GM23338 (cell line): ENCODE measurements around the gene PNPT1.

Experiments used
- CREB1 ChIP-seq: fragments of 250-450 bp; sonication (Bioruptor Pico); IDR thresholded peaks from 2 replicates; pipeline ENCODE4 v1.5.0; 2020; ENCODE audit warnings: low read depth, mild to moderate bottlenecking, moderate library complexity
- CTCF ChIP-seq, 2 experiments: fragments of 200-600 bp in 1 of 2; sonication (generic) in 1 of 2; conservative IDR thresholded peaks; 2 replicates each; pipeline versions ENCODE4 v1.5.1 to v1.6.1; 2016 to 2017; ENCODE audit warnings: antibody characterized with exemption in 2 of 2, low read depth in 2 of 2, mild to moderate bottlenecking in 2 of 2, moderate library complexity in 1 of 2
- ETS1 ChIP-seq: IDR thresholded peaks from 2 replicates; pipeline ENCODE4 v1.6.1; 2016; ENCODE audit warnings: antibody characterized with exemption
- EZH2 ChIP-seq: fragments of 200-600 bp; sonication (generic); IDR thresholded peaks from one replicate; pipeline ENCODE4 v1.8.0; 2017; ENCODE audit warnings: antibody characterized with exemption, mild to moderate bottlenecking, low read depth; ENCODE audit not compliant: unreplicated experiment
- EZH2phosphoT487 ChIP-seq: fragments of 200-600 bp; sonication (generic); IDR thresholded peaks from one replicate; pipeline ENCODE4 v1.8.1; 2018; ENCODE audit warnings: antibody characterized with exemption; ENCODE audit not compliant: unreplicated experiment
- POLR2AphosphoS5 ChIP-seq: IDR thresholded peaks from 2 replicates; pipeline ENCODE4 v1.6.1; 2016; ENCODE audit warnings: antibody characterized with exemption, low read depth
- REST ChIP-seq: IDR thresholded peaks from one replicate; pipeline ENCODE4 v1.6.1; 2018; ENCODE audit warnings: antibody characterized with exemption; ENCODE audit not compliant: unreplicated experiment
- STAT1 ChIP-seq: IDR thresholded peaks from one replicate; pipeline ENCODE4 v1.6.1; 2016; ENCODE audit warnings: antibody characterized with exemption; ENCODE audit not compliant: unreplicated experiment

GRCh38 chr2:55734726-55735125 lies 41.1 kb upstream of the PNPT1 start:
- TF ChIP-seq CTCF (conservative IDR thresholded peaks at IDR 0.05; ENCODE audit: low read depth in 2 of 2) = no peak
- TF ChIP-seq ETS1 = no peak
- TF ChIP-seq POLR2AphosphoS5 = no peak
- TF ChIP-seq EZH2 = no peak
- no peak for TF ChIP-seq EZH2phosphoT487
- TF ChIP-seq STAT1 = no peak
- TF ChIP-seq CREB1 (CRISPR knock-in tag) = no peak
- no peak for TF ChIP-seq REST
